ENCODE data around the gene HMGCS1.

GRCh38 chr5:43336159-43336558 is 22.9 kb upstream of the HMGCS1 start:
- TF ChIP-seq TAF1 (IDR thresholded peaks at IDR 0.05; ENCODE audit: borderline replicate concordance, low read depth, low read length) = no peak
- TF ChIP-seq POLR2A (IDR thresholded peaks at IDR 0.05; ENCODE audit: low read depth, low read length) = no peak

Data from GM12892 (cell line).